HG03135 (cell line): Measurements from ENCODE around the gene GTPBP4.
"Not testable (repeated sequence)": the region's sequence is repeated elsewhere in the genome, so short reads cannot be mapped to it uniquely, and the experiment has no call there.

Experiments used
- ATAC-seq: cut with Tn5 transposase; IDR thresholded peaks from one replicate; pipeline ENCODE4 v1.9.1; 2021; ENCODE audit warnings: mild to moderate bottlenecking, moderate library complexity; ENCODE audit not compliant: unreplicated experiment

The GTPBP4 gene

DNA sequence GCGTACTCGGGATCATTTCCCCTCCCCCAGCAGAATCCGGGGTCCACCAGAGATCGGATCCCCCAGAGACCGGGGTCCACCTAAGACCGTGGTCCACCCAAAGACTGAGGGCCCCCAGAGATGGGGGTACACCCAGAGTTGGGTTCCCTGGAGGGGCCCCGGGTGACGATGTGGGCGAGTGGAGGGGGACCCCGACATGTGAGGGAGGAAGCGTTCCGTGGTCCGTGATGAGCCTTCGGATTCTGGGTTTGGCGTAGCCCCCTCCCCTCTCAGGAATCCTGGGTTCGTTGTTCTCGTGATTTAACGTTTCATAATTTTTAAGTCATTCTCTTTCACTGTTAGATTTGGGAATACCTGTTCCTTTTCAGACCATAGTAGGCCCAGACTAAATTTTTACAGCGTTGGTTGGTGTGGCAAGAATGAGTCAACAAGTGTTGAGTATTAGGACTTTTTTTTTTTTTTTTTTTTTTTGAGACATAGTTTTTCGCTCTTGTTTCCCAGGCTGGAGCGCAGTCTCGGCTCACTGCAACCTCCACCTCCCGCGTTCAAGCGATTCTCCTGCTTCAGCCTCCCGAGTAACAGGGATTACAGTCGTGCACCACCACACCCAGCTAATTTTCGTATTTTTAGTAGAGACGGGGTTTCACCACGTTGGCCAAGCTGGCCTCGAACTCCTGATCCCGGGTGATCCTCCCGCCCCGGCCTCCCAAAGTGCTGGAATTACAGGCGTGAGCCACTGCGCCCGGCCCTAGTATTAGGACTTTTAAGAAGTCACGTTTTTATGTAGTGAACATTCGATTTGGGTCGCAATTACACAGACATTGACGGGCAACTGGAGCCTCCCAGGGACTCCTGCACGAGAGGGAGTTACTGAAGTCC lies 672 bp downstream of the GTPBP4 start:
- no peak for ATAC-seq

DNA sequence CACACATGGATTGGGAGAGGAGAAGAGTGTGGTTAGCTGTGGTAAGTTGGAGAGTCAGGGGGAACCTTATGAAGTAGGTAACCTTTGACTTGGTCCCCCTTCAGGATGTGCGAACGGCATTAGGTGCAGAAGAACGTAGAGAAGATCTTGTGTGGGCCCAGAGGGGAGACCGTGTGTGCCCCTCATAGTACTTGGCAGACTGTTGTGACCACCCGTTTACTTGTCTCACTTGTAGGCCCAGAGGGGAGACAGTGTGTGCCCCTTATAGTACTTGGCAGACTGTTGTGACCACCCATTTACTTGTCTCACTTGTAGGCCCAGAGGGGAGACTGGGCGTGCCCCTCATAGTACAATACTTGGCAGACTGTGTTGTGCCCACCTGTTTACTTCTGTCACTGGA lies 2.6 kb downstream of the GTPBP4 start:
- no peak for ATAC-seq

DNA sequence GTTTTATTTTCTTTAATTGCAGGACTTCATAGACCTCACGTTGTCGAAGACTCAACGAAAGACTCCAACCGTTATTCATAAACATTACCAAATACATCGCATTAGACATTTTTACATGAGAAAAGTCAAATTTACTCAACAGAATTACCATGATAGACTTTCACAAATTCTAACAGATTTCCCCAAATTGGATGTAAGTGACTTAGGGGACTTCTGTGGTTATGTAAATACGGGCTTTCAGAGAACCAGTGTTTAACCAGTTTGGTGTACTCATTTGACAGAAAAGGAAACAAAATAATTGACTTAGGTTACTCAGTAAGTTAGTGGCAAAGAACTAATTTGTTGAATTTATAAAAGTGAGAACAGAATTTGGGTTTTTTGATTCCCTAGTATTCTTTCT lies 4.2 kb downstream of the GTPBP4 start:
- no peak for ATAC-seq

DNA sequence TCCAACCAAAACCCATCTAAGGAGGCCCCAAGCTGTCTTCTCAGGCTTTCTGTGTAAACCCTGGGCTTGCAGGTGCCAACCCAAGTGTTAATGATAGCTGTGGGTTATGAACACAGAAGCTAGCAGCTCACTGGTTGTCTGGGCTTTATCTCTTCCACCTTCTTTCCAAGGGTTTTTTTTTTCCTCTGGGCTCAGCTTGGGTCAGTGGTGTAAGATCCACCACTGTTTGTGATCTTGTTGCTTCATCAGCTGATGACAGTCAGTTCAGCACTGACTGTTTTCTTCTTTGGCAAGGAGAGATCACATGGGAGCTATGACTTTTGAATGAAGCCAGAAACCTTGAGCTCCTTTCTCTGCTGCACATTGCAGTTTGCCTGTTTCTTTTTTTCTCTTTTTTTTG lies 4.6 kb downstream of the GTPBP4 start:
- no peak for ATAC-seq

DNA sequence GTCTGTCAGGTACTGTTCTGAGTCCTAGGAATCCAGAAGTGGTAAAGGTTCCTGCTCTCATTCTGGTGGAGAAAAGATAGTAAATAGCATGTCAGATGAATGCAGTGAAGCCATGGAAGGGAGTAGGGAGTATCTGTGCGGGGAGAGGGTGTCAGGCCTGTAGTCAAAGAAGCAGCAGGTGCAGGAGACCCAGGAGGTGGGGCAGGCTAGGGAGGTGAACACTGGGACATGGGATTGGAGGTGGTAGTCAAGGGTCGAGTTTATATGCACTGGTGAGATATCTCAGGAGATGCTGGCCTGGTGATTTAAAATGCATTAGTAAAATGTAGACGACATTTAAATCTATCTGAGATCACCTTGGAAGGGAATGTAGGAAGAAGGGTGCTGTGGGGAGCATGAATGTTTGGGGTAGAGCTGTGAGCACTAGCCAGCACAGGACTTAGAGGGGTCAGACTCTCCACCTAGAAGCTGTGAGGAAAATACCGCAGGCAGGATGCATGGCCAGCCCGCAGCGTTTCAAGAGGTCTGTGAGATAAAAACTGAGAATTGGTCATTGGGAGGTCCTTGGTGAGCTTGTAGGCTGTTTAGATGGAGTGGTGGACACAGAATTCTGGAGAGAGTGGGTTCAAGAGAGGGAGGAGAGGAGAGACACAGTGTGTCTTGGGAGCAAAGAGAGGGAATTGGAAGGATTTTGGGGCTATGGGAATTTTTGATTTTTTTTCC lies 6.8 kb downstream of the GTPBP4 start:
- no peak for ATAC-seq

DNA sequence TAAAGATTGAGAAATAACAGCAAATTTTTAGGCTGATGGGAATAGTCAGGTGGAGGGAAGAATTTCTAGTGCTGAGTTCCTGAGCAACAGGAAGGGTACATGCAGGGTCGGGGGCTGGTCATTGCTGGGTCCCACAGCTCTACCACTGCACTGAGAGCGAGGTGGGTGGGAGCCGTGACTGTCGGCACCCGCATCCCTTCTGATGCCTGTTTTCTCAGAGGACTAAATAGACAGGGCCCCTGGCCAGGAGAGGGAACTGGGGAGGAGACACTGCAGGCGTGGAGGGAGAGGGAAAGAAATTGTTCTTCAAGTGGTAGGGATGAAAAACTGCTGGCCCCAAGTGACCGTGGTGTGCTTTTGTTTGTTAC lies 7.3 kb downstream of the GTPBP4 start:
- ATAC-seq: no peak

DNA sequence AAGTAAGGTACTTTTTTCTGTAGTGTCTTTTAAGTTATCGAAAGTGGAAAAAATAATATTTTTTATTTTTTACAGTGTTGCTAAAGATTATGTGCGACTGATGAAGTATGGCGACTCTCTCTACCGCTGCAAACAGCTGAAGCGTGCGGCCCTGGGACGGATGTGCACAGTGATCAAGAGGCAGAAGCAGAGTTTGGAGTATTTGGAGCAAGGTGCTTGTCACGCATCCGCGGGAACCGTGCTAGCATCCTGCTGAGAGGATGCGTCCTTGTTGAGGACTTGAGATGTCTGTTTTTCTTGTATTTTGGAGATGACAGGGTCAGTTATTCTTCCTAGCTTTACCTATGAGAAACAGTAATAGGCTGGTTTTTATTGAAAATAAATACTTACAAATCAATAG lies 7.8 kb downstream of the GTPBP4 start:
- no peak for ATAC-seq

DNA sequence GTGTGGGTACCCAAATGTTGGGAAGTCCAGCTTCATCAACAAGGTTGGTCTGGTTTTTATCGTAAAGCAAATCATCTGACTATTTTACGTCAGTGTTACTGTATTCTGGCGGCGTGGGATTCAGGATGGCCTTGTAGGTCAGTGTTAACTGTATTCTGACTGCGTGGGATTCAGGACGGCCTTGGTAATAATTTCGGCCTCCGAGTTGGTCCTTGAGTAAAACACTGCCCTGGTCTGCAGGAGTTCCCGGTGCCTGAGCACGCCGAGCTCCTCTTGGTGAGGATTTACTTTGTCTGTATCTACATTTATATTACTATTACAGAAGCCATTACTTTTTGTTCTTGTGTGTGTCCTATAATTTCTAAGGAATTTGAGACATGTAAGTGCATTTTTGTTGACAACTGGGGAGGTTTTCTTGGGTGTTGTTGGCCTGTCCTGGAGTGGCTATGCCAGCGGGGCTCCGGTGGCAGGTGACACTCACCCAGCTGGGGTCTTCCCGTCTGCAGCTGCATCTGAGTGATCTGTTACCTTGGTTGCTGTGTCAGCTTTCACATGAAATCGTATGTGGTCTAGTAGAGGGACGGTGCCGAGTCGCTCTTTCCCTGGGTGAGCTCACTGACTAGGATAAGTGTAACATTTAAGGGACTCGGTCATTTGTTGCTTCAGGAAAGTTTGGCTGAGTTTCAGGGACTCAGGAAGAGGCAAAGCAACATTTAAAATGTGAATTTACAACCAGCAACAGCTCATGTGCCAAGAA lies 9.2 kb downstream of the GTPBP4 start:
- no peak for ATAC-seq

DNA sequence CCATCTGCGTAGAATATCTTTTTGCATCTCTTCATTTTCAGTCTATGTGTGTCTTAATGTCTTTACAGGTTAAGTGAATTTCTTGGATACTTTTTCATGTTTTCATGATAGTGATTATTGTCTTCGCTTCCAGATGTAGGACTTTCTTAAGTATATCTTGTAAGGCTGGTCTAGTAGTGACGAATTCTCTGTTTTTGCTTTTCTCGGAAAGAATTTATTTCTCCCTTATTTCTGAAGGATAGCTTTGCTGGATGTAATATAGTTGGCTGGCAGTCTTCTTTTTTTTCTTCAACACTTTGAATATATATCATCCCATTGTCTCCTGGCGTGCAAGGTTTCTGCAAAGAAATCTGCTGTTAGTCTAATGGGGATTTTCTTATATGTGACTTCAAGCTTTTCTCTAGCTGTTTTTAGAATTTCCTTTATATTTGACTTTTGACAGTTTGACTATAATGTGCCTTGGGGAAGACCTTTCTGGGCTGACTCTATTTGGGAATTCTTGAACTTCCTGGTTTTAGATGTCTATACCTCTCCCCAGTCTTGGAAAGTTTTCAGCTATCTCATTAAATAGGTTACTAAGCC lies 14.3 kb downstream of the GTPBP4 start:
- ATAC-seq: no peak

DNA sequence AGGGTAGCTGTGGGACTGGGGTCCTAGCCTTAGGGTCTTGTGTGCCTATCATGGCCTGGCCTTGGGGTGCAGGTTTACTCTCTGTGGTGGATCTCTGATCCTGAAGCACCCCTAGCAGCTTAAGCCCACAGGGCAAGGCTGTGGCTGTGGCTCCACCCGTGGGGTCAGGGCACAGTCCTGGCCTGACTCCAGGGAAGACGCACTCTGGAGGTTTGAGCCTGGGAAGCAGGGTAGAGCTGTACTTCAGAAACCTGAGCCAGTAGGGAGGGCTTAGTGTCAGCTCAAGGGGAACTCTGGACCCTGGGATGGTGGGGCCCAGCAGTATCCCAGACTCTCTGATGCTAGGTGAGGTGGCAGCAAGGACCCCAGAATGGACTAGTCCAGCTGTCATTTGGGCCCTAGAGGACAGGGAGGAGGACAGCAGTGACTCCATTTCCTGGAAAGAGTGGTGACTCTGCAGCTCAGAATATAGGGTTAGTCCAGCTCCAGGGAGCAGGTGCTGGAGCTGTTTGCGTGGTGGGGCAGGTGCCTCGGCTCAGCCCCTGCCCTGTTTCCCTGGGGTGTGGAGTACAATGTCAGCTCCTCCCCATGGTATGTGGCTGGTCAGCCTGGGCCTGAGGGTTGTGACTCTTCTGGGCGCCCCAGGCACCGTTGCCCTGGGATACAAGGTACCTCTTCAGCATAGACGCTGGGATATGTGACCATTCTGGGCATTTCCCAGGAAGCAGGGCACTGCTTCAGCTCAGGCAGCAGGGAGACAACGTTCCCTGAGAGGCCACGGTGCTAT lies 15.8 kb downstream of the GTPBP4 start:
- ATAC-seq: no peak

DNA sequence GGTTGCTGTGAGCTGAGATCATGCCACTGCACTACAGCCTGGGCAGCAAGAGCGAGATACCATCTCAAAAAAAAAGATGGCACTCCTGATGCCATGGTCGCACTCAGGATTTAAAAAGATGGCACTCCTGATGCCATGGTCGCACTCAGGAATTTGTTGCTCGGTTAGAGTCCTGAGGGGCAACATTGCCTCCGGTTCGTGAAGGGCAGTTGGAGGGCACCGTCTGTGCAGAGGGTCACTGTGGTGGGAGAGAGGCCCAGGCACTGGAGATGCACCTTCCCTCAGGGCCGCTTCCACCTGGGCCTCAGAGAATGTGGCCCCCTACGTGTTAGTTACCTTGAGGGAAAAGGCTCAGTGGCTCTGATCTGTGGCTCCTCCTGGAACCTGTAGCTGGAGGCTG lies 18.3 kb downstream of the GTPBP4 start:
- ATAC-seq: no peak

DNA sequence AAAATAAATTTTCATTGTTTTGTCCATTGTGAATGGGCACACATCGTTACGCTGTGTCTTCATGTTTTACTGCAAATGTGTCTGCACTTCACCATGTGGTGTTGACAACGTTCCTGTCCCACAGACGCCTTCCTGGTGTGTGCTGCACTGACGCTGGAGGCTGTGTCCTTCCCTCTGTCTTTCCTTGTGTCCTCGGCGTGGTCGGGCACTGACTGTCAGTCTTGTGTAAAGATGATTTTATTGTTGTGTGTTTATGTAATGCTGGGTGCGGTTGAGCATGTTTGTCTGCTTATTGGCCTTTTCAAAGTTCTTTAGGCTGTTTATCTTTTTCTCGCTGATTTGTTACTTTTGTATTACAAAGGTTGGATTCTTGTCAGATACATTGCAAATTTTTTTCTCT lies 19.3 kb downstream of the GTPBP4 start:
- ATAC-seq: no peak

DNA sequence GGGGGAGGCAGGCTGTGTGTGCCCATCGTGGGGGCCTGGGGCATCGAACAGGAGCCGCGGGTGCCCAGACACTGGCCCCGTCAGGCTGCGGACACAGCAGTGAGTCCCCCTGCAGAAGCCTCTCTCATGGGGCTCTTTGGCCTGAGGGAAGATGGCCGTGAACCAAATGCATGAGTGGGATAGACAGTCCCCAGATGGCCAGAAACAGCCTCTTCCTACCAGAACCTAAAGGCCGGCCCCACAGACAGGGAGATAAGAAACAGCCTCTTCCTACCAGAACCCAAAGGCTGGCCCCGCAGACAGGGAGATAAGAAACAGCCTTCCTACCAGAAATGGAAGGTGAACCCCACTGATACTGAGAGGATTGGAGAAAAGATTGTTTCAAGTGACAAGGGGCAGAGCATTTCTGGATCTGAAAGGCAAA lies 20.8 kb downstream of the GTPBP4 start:
- no peak for ATAC-seq

DNA sequence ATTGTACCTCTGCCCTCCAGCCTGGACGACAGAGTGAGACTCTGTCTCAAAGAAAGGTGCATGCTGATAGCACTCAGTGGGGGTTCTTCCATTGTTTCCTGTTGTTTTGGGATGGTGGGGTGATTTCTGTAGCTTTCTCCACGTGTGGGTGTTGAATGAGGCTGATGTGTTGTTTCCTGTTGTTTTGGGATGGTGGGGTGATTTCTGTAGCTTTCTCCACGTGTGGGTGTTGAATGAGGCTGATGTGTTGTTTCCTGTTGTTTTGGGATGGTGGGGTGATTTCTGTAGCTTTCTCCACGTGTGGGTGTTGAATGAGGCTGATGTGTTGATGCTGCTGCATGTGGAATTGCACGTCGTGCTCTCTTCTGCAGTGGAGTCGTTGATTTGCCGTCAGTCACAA lies 21.7 kb downstream of the GTPBP4 start:
- ATAC-seq: not testable (repeated sequence)

DNA sequence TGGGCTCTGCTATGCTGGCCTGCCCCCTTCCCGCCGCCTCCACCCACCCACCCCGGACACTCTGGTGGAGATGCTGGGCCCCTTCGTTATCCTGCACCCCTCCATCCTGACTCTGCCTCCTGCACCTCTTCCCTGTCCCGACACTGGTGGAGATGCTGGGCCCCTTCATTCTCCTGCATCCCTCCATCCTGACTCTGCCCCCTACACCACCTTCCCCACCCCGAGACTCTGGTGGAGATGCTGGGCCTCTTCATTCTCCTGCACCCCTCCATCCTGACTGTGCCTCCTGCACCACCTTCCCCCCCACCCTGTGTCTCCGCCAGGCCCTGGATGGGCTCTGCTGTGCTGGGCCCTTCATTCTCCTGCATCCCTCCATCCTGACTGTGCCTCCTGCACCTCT lies 22.5 kb downstream of the GTPBP4 start:
- no peak for ATAC-seq

DNA sequence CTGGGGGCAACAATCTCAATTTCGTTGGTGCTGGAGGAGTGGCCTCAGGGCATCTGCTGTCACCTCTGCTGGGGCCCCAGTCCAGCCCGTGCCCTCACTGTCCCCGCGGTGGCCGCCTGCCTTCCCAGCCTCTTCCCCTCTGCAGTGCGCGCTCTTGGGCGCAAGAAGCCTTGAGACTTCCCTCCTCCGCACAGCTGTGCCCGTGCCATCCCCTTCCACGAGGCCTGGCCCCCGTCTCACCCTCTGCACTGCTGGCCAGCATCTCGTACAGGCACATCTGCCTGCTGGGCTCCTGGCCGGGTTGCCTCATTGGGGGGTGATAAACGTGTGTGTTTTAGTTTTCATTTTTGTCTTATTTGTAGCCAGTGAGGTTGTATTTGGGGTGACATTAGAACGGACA lies 23.5 kb downstream of the GTPBP4 start:
- ATAC-seq: no peak

DNA sequence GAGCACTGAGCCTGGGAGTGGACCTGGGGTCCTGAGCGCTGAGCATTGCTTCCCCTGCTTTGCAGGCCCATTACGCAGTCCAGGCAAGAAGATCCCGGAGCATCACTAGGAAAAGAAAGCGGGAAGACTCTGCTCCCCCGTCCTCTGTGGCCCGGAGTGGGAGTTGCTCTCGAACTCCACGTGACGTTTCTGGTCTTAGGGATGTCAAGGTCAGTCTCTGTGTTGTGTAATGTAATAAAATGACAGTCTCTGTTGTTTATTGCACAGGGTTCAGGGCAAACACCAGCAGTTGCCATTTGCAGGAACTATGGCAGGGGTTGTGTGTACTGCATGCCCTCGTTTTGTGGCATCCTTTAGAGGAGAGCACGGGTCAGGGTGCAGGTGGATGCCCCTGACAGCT lies 27.5 kb downstream of the GTPBP4 start:
- ATAC-seq: no peak

DNA sequence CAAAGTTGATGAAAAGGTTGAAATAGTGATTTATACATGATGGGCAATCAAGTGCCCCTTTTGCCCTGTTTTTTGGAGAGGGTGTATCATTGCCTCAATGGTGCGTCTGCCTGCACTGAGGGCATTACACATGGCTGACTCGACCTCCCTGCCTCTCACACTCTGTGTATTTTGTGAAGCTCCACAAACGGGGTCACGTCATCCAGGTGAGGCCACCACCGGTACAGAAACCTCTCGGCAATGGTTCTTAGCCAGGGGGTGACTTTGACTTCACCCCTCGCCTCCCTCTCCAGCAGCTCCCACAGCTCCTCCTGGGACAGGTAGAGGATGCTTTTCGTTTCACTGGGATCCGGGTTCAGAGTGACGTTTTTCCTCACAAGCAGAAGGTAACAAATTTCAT lies 31.1 kb downstream of the GTPBP4 start:
- no peak for ATAC-seq

DNA sequence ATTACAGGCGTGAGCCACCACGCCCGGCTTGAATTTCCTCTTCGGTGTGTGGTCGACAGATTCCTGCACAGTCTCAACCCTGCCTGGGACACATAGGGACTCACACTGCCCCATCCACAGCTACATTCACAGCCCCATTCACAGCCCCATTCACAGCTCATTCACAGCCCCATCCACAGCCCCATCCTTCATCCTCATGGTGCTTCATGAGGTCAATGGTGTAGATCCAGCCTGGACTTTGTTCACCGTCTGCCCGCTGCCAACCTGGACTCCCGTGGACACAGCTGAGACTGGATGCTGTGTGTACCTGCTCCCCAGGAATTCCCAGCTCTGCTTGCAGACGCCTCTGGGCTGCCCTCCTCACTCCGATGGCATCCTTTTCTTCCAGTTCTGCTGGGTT lies 32.2 kb downstream of the GTPBP4 start:
- ATAC-seq: no peak

DNA sequence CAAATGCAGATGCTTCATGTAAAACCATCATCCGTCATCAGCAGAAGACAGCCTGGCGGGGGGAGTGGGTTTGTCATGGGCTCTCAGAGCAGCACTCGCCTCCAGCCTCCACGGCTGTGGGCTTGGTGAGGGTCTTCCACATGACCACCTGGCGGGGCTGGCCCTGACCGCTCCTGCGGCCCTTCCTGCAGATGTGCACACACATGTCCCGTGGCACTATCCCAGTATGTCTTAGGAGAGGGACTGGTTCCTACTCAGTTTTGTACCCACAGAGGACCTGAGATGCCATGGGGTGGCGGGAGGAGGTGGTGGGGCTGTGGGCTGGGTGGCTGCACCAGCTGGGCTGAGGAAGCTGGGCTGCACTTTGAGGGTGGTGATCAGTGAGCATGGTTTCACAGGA lies 32.7 kb downstream of the GTPBP4 start:
- no peak for ATAC-seq

DNA sequence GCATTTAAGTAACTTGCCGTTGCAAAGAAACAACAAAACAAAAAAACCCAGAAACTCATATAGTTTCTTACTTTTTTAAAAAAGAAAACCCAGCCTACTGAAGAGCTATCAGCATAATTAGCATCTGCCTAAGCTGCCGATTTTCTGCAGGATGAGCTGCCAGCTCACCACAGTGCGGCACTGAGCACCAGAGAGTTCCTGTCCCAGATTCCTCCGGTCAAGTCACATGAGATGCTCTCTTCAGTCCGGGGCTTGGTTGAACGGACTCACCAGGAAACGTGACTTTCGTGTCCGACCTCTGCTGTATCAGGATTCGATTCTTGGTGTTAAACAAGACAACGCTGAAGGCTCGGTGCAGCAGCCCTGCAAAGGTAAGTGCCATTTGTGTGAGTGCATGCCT lies 34.2 kb downstream of the GTPBP4 start:
- ATAC-seq: no peak
